Heart left ventricle (tissue), 16 donors: Measurements from ENCODE around the gene LRRC38. TPM values are rescaled to one million over a fixed set of nuclear protein-coding genes. Genes with fewer than 3 reads are reported as not detected.
A peak's percentile ranks its signal among the peaks of the same experiment; 100 is the strongest.

ENCODE experiments used
- ATAC-seq, 4 donors: fragments of 200-7000 bp; cut with Tn5 transposase; one replicate each; pipeline ENCODE4 v1.9.1; 2020 to 2022; ENCODE audit warnings: moderate library complexity in 4 of 4, mild to moderate bottlenecking in 3 of 4, moderate number of reproducible peaks in 1 of 4
- DNase-seq, 5 donors: peaks; one replicate each; pipeline ENCODE4 v3.0.0-alpha.2; 2020
- H3K27ac ChIP-seq, 12 donors: fragments of 200-600 bp; sonication (generic) in 4 of 12; one replicate each; pipeline versions ENCODE4 v1.5.0 to v1.8.0; 2016 to 2022; ENCODE audit warnings: mild to moderate bottlenecking in 2 of 12
- H3K27me3 ChIP-seq, 9 donors: fragments of 200-600 bp; sonication (generic) in 2 of 9; one replicate each; pipeline versions ENCODE4 v1.5.1 to v1.8.0; 2016 to 2022; ENCODE audit warnings: mild to moderate bottlenecking in 3 of 9
- H3K36me3 ChIP-seq, 9 donors: fragments of 200-600 bp; sonication (generic) in 2 of 9; one replicate each; pipeline versions ENCODE4 v1.5.0 to v1.8.0; 2018 to 2022; ENCODE audit warnings: mild to moderate bottlenecking in 2 of 9
- H3K4me1 ChIP-seq, 12 donors: fragments of 200-600 bp; sonication (generic) in 4 of 12; one replicate each; pipeline versions ENCODE4 v1.5.0 to v1.8.0; 2016 to 2022; ENCODE audit warnings: mild to moderate bottlenecking in 3 of 12
- H3K4me3 ChIP-seq, 12 donors: fragments of 200-600 bp; sonication (generic) in 4 of 12; one replicate each; pipeline versions ENCODE4 v1.5.0 to v1.8.0; 2017 to 2022; ENCODE audit warnings: mild to moderate bottlenecking in 9 of 12, moderate library complexity in 4 of 12
- H3K9me3 ChIP-seq, 12 donors: fragments of 200-600 bp; sonication (generic) in 4 of 12; one replicate each; pipeline versions ENCODE4 v1.5.0 to v1.8.0; 2016 to 2022; ENCODE audit warnings: mild to moderate bottlenecking in 1 of 12
- POLR2A ChIP-seq, 2 donors: fragments of 450-650 bp; IDR thresholded peaks; one replicate each; pipeline ENCODE4 v1.6.1; 2017; ENCODE audit warnings: antibody characterized with exemption in 2 of 2, mild to moderate bottlenecking in 2 of 2, moderate library complexity in 2 of 2
- WGBS, 4 donors: extraction: QIAGEN DNeasy Blood & Tissue Kit in 2 of 4; methylation state at CpG; one replicate each; pipeline versions ENCODE4 v1.1.5 to v1.1.7; 2013 to 2018; 5-methylcytosine and 5-hydroxymethylcytosine counted together
- intact Hi-C, 10 donors: fragments of 100-400 bp; cut with DNase I; formaldehyde crosslinking; loops; one replicate each; pipeline versions ENCODE4 v1.11.1 to v1.14.2; 2022
- polyA plus RNA-seq, 2 donors: library from polyadenylated mRNA; stranded (reverse); fragments of 200-250 nt; gene quantifications; one replicate each; pipeline ENCODE4 v1.2.3, GENCODE V29; 2013
- total RNA-seq, 9 donors: library from RNA; depleted of rRNA in 2 of 9; stranded (reverse); fragments of >200 nt in 2 of 9; fragmentation: NEBNext Ultra II Directional in 3 of 9; extraction: Animal tissue kit (Norgen Biotek cat#: 25700) in 3 of 9; gene quantifications; one replicate each; pipeline versions ENCODE4 v1.1.0 to v1.2.4, GENCODE V29; 2016 to 2023
- TF ChIP-seq, protein P1 (sequence below), 12 donors: fragments of 200-600 bp; sonication (generic) in 4 of 12; IDR thresholded peaks; one replicate each; pipeline versions ENCODE4 v1.5.0 to v1.8.0; 2018 to 2022; ENCODE audit warnings: antibody characterized with exemption in 12 of 12, mild to moderate bottlenecking in 5 of 12
- donor health status: ischemic (EF 13 %, LVEDD 7.1; RV severe dilation, severe dysfunction).
- donor health status: healthy with polysubstance abuse.
- donor health status: DM: no; HTN: yes; CAD: no.
- donor health status: DM: no; HTN: no; CAD: no.
- donor health status: ischemic (EF 25% LVEDD 6.9; RV normal size, moderate dysfunction).
- donor health status: ischemic (EF 25% LVEDD 5.7; RV mildly dilated, moderate dysfunction).
- donor health status: healthy.
- donor health status: DM: yes; HTN: yes; CAD: no.
- donor health status: ischemic (EF 35%, LVEDD 5.7; RV mildly dilated, moderate dysfunction).
- donor health status: nonischemic (EF 11% LVEDD 7.7; RV severe dilation, severe dysfunction).
- donor health status: DM: yes; HTN: yes; CAD: no.
- donor health status: PGD.
- donor health status: ischemic (EF 29% LVEDD 5.4; RV normal size, mild dysfunction).
- donor health status: nonischemic (EF 23%, LVEDD 6.1; RV moderate dilation, normal function).

Gene LRRC38
- total and polyA plus RNA-seq, 11 donors = 0.20 to 4.4 (median 1.7) TPM; not detected in 2

DNA sequence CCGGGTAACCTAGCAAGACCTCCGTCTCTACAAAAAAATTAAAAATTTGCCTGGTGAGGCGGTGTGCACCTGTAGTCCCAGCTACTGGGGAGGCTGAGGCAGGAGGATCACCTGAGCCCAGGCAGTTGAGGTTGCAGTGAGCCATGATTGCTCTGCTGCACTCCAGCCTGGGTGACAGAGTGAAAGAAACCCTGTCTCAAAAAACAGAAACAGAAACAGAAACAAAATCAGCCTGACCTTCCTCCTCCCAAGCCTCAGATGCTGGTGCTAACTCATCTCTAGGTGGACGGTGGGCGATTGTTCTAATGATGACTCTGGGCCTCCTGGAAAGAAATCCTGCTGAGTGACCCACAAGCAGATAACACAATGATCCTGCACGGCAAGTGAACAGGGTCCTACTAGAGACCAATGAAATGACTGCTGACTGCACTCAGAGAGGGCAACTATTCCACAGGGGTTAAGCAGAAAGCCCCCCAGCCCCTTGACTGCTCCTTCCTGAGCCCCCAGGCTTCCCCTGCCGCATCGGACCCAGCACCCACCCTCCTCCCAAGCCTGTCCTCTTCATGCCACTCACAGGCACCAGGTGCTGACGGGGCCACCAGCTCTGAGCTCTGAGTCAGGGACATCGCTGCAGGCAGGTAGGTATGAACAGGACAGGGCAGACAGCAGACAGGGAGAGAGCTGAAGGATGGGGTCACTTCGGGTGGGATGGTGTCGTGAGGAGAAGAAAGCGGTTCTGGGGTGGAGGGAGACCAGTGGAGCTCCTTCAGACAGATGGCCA, 27.8 kb upstream of the LRRC38 start:
- no peak for ATAC-seq
- no peak overlapping the region for H3K4me3 ChIP-seq
- H3K36me3 ChIP-seq = no peaks in the 10 kb centered on the region
- no peaks in the 10 kb centered on the region for H3K9me3 ChIP-seq
- peak overlapping the region in 10 of 12 donors; percentile 62 to 95 (median 80) for H3K27ac ChIP-seq
- 79 to 82% (median 80%) methylated on average over 13 of the region's 13 CpGs for WGBS, 4 donors
- intact Hi-C loops = loop anchor here in 6 of 10 donors (2.0 to 10.0 kb wide), 4 partner anchors 54 to 77 kb away; no protein-coding TSS in a partner anchor
- H3K27me3 ChIP-seq = peaks cover 0 to 3% (median 0%) of the 10 kb centered on the region in 9 donors
- H3K4me1 ChIP-seq = peaks cover 0 to 28% (median 0%) of the 10 kb centered on the region in 12 donors
- no peak for TF ChIP-seq POLR2A (IDR thresholded peaks at IDR 0.05)
- TF ChIP-seq, protein P1, sequence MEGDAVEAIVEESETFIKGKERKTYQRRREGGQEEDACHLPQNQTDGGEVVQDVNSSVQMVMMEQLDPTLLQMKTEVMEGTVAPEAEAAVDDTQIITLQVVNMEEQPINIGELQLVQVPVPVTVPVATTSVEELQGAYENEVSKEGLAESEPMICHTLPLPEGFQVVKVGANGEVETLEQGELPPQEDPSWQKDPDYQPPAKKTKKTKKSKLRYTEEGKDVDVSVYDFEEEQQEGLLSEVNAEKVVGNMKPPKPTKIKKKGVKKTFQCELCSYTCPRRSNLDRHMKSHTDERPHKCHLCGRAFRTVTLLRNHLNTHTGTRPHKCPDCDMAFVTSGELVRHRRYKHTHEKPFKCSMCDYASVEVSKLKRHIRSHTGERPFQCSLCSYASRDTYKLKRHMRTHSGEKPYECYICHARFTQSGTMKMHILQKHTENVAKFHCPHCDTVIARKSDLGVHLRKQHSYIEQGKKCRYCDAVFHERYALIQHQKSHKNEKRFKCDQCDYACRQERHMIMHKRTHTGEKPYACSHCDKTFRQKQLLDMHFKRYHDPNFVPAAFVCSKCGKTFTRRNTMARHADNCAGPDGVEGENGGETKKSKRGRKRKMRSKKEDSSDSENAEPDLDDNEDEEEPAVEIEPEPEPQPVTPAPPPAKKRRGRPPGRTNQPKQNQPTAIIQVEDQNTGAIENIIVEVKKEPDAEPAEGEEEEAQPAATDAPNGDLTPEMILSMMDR (IDR thresholded peaks at IDR 0.05) = no peak
- no peak for DNase-seq

DNA sequence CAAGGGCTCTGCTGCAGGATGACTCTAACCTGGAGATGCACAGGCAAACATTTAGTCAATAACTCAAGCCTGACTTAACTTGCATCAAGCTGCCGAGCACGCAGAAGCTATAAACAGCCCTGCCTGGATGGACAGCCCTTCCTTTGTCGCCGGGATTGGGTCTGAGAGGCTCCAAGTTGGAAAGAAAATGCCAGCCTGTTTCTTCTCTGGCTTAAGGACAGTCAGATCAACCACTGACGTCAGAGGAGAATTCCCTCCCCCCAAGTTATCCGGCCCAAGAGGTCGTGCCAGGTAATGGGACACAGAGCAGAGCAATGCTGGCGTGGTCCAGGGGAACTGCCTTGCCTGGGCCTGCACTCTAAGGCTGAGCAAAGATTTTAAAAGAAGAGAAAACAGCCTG, 27.1 kb upstream of the LRRC38 start:
- DNase-seq (peak in 4 of 5 donors; percentile 60 to 88 (median 65)), ATAC-seq (peak; percentile 78 to 87 (median 82))
- peaks cover 0 to 33% (median 3%) of the 10 kb centered on the region in 12 donors for H3K4me1 ChIP-seq
- no peak for TF ChIP-seq POLR2A (IDR thresholded peaks at IDR 0.05)
- TF ChIP-seq, protein P1 (IDR thresholded peaks at IDR 0.05) = no peak
- no peaks in the 10 kb centered on the region for H3K9me3 ChIP-seq
- intact Hi-C loops = loop anchor here in 6 of 10 donors (2.0 to 10.0 kb wide), 4 partner anchors 54 to 76 kb away; no protein-coding TSS in a partner anchor
- peak overlapping the region in 5 of 12 donors; percentile 4 to 33 (median 13) for H3K4me3 ChIP-seq
- H3K27ac ChIP-seq = peak overlapping the region; percentile 6 to 95 (median 80)
- 27 to 40% (median 37%) methylated on average over 8 of the region's 8 CpGs for WGBS, 4 donors
- H3K36me3 ChIP-seq = no peaks in the 10 kb centered on the region
- peaks cover 0 to 3% (median 0%) of the 10 kb centered on the region in 9 donors for H3K27me3 ChIP-seq

GRCh38 chr1:13539683-13540082, 25.9 kb upstream of the LRRC38 start:
- DNase-seq = no peak
- WGBS, 4 donors = 91 to 97% (median 93%) methylated on average over 1 to 2 of the region's 2 CpGs
- Histone ChIP-seq H3K27me3 (peaks cover 0 to 3% (median 0%) of the 10 kb centered on the region in 9 donors), H3K9me3 (no peaks in the 10 kb centered on the region), H3K36me3 (no peaks in the 10 kb centered on the region), H3K27ac (peak overlapping the region in 10 of 12 donors; percentile 62 to 95 (median 80)), H3K4me3 (no peak overlapping the region), H3K4me1 (peaks cover 0 to 39% (median 4%) of the 10 kb centered on the region in 12 donors)
- TF ChIP-seq, protein P1 (IDR thresholded peaks at IDR 0.05) = no peak
- no peak for TF ChIP-seq POLR2A (IDR thresholded peaks at IDR 0.05)
- ATAC-seq = no peak
- intact Hi-C loops = loop anchor here in 6 of 10 donors (2.0 to 10.0 kb wide), 4 partner anchors 52 to 75 kb away; no protein-coding TSS in a partner anchor

GRCh38 chr1:13538832-13539231, 25.0 kb upstream of the LRRC38 start:
- H3K27me3 ChIP-seq = peaks cover 0 to 3% (median 0%) of the 10 kb centered on the region in 9 donors
- H3K4me1 ChIP-seq = peaks cover 0 to 34% (median 3%) of the 10 kb centered on the region in 12 donors
- DNase-seq (no peak), ATAC-seq (no peak)
- no peak overlapping the region for H3K4me3 ChIP-seq
- H3K27ac ChIP-seq = no peak overlapping the region
- H3K9me3 ChIP-seq = no peaks in the 10 kb centered on the region
- no peak for TF ChIP-seq POLR2A (IDR thresholded peaks at IDR 0.05)
- TF ChIP-seq, protein P1 (IDR thresholded peaks at IDR 0.05) = no peak
- WGBS, 4 donors = 76 to 90% (median 83%) methylated on average over 2 of the region's 2 CpGs
- intact Hi-C loops = no loop called here
- no peaks in the 10 kb centered on the region for H3K36me3 ChIP-seq
